Rectal smooth muscle tissue (tissue), 1 donor: ENCODE results near the gene BAHD1.
A peak's percentile ranks its signal among the peaks of the same experiment; 100 is the strongest.

Experiments
- H3K27ac ChIP-seq: one replicate; pipeline ENCODE4 v1.7.0; 2013; ENCODE audit warnings: low read depth, low read length, inconsistent platforms
- H3K27me3 ChIP-seq: one replicate; pipeline ENCODE4 v1.7.0; 2013; ENCODE audit warnings: low read length; ENCODE audit not compliant: control insufficient read depth, insufficient read depth
- H3K36me3 ChIP-seq: one replicate; pipeline ENCODE4 v1.7.0; 2013; ENCODE audit warnings: low read length; ENCODE audit not compliant: control insufficient read depth, insufficient read depth
- H3K4me1 ChIP-seq: one replicate; pipeline ENCODE4 v1.7.0; 2013; ENCODE audit warnings: low read length; ENCODE audit not compliant: control insufficient read depth, insufficient read depth
- H3K4me3 ChIP-seq: one replicate; pipeline ENCODE4 v1.7.0; 2013; ENCODE audit warnings: low read length
- H3K9ac ChIP-seq: one replicate; pipeline ENCODE4 v1.7.0; 2013; ENCODE audit warnings: low read length

The BAHD1 gene

DNA sequence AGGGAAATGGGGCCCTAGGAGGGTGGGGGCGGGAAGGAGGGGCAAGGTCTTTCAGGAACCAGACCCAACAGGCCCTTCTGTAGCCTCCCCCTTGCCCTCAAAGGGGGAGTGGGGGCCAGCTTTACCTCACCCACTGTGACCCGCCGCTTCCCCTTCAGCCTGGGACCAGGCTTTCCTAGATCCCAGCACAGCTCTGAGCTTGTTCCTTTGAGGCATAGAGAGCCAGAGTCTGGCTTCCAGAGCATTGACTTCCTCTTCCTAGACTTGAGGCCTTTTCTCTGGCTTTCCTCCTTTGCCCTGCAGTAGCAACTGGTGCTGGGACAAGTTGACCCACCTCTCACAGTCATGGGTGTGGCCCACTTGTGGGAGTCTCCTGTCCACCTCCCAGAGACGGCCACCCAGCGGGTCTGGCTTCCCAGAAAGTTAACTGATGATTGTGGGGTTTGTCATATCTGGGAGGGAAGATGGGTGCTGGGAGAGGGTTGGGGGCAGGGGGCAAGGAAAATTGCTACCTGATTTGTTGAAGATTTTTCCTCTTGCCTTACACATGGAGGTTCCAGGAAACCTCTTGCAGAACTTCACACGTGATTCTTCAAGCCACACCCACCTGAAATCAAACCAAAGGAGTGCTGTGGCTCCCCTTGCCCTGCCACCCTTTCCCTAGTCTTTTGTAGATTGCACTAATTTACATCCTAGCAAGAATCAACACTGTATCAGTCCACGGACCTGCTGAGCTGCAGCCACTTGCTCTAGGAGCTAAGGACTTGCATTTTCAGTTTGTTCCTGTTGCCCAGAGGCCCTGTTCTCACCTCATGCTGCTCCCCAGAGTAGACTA is 25.9 kb downstream of the BAHD1 start:
- peaks cover 4% of the 10 kb centered on the region for H3K4me1 ChIP-seq
- no peaks in the 10 kb centered on the region for H3K27me3 ChIP-seq
- H3K4me3 ChIP-seq: no peak overlapping the region
- H3K9ac ChIP-seq: no peak overlapping the region
- peaks cover 16% of the 10 kb centered on the region for H3K36me3 ChIP-seq
- no peak overlapping the region for H3K27ac ChIP-seq

DNA sequence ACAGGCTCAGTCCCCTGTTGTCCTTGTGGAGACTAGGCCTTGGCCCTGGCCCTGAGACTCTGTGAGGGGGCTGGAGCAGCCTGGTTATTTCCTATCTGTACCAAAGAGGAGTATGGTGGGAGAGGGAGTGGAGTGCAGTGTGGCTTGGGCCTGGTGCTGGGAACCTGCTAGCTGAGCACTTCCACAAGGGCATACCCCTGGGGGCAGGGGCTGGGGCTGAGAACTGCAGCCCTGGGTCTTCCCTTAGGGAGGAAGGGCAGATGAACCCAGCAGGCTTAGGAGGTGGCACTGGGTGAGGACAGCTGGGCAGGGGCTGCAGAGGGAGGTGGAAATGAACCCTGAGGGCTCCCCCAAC is 26.5 kb downstream of the BAHD1 start:
- Histone ChIP-seq H3K27ac (no peak overlapping the region), H3K27me3 (no peaks in the 10 kb centered on the region), H3K9ac (no peak overlapping the region), H3K36me3 (peaks cover 16% of the 10 kb centered on the region), H3K4me3 (no peak overlapping the region), H3K4me1 (peaks cover 4% of the 10 kb centered on the region)

DNA sequence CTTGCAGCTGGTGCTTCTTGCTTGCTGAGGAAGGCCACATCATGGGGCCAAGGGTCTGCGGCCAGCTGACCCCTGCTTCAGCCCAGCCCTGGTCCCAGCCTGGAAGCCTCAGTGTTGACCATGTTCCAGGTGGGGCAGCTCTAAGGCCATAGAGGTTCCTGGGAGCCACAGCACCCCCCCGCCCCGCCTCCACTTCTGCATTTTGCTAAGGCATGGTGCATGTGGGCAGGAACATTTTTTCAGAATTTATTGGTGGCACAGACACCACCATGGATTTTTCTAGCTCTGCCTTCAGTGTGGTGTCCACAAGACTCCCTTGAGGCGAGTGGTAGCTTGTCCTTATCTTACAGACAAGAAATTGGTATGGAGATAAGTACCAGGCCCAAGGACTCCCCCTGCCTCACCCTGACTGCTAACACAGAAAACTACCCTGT is 28.2 kb downstream of the BAHD1 start:
- H3K4me3 ChIP-seq: no peak overlapping the region
- peaks cover 4% of the 10 kb centered on the region for H3K4me1 ChIP-seq
- no peak overlapping the region for H3K9ac ChIP-seq
- H3K27me3 ChIP-seq: no peaks in the 10 kb centered on the region
- H3K36me3 ChIP-seq: peaks cover 10% of the 10 kb centered on the region
- no peak overlapping the region for H3K27ac ChIP-seq

DNA sequence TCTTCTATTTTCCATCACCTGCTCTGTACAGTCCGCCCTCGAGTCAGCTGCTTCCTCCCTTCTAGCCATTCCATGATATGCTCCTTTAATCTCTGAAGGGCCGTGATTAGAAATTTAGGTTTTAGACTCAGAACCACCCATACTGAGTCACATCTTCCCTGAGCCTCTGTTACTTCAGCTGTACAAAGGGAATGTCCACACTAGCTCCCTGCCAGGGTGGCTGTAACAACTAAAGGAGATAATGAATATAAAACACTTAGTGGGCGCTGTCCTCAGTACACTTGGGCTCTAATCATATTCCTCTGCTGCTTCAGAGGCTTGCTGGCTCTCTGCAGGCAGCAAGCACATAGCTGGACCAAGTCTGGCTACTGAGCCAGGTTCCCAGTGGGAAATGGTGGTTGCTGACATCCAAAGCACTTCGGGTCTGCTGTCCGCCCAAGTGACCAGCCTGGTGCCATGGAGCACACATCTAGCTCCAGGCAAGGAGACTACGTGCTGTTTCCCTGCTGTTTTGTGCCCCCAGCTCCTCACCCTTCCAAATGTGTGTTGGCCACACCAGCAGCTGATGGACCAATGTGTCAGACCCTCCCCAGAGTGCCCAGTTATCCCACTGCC is 29.1 kb downstream of the BAHD1 start:
- Histone ChIP-seq H3K27me3 (no peaks in the 10 kb centered on the region), H3K9ac (no peak overlapping the region), H3K4me3 (peak overlapping the region; percentile 72), H3K36me3 (peaks cover 2% of the 10 kb centered on the region), H3K4me1 (peaks cover 4% of the 10 kb centered on the region), H3K27ac (peak overlapping the region; percentile 84)

DNA sequence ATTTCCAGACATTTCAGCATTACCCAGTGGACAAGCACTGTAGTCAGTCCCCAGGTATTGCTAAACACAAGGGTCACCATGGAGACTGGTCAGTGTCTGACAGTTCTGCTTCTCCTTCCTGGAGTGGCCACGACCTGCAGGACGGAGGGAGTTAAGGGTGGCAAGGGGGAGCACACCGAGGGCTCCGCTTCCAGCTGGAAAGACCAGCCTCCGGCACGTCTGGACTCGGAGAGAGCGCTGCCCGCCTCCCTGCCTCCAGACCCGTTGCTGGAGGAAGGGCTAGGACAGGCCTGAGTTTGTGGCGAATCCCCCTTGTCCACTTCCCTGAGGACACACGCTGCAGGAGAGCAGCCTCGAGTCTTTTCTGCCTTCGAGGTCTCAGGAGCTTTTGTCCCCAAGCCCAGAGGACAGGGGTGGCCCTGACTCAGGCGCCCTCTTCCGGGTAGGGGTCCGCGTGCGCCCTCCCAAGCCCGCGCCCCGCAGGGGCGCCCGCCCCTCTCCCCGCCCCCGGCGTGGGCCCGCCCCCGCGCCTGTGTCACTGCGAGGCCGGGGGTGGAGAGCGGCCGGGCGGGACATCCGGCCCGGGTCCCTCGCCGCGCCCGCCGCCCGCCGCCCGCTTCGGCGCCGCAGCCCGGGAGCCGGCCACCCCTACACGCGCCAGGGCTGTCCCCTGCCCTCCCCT is 29.8 kb downstream of the BAHD1 start, which contains the start of gene CHST14:
CHST14 (plus strand) TSS at position 562 of the 682 bp plus-strand sequence. CDS start 230 bp downstream, outside the sequence.
- peak within 1 kb of the TSS; percentile 90 for H3K4me3 ChIP-seq
- H3K36me3 ChIP-seq: no peaks in the 10 kb centered on the region
- H3K9ac ChIP-seq: peak within 1 kb of the TSS; percentile 51
- peak within 1 kb of the TSS; percentile 84 for H3K27ac ChIP-seq
- peaks cover 4% of the 10 kb centered on the region for H3K4me1 ChIP-seq
- H3K27me3 ChIP-seq: no peaks in the 10 kb centered on the region

DNA sequence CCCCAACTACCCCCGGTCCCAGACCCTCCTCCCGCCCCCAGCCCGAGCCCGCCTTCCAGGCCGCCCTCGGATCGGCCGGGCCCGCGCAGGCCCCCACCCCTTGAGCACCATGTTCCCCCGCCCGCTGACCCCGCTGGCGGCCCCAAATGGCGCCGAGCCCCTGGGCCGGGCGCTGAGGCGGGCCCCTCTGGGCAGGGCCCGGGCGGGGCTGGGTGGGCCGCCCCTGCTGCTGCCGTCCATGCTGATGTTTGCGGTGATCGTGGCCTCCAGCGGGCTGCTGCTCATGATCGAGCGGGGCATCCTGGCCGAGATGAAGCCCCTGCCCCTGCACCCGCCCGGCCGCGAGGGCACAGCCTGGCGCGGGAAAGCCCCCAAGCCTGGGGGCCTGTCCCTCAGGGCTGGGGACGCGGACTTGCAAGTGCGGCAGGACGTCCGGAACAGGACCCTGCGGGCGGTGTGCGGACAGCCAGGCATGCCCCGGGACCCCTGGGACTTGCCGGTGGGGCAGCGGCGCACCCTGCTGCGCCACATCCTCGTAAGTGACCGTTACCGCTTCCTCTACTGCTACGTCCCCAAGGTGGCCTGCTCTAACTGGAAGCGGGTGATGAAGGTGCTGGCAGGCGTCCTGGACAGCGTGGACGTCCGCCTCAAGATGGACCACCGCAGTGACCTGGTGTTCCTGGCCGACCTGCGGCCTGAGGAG is 30.5 kb downstream of the BAHD1 start:
- no peaks in the 10 kb centered on the region for H3K27me3 ChIP-seq

DNA sequence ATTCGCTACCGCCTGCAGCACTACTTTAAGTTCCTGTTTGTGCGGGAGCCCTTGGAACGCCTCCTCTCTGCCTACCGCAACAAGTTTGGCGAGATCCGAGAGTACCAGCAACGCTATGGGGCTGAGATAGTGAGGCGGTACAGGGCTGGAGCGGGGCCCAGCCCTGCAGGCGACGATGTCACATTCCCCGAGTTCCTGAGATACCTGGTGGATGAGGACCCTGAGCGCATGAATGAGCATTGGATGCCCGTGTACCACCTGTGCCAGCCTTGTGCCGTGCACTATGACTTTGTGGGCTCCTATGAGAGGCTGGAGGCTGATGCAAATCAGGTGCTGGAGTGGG is 31.0 kb downstream of the BAHD1 start:
- peaks cover 4% of the 10 kb centered on the region for H3K4me1 ChIP-seq
- no peak overlapping the region for H3K27ac ChIP-seq
- no peaks in the 10 kb centered on the region for H3K36me3 ChIP-seq
- peak overlapping the region; percentile 90 for H3K4me3 ChIP-seq
- peak overlapping the region; percentile 20 for H3K9ac ChIP-seq
- H3K27me3 ChIP-seq: no peaks in the 10 kb centered on the region

More for the DNA sequence above, 30.5 kb downstream of the BAHD1 start:
- Histone ChIP-seq H3K27ac (peak overlapping the region; percentile 84), H3K4me3 (peak overlapping the region; percentile 90), H3K4me1 (peaks cover 4% of the 10 kb centered on the region), H3K9ac (peak overlapping the region; percentile 20), H3K36me3 (no peaks in the 10 kb centered on the region)

DNA sequence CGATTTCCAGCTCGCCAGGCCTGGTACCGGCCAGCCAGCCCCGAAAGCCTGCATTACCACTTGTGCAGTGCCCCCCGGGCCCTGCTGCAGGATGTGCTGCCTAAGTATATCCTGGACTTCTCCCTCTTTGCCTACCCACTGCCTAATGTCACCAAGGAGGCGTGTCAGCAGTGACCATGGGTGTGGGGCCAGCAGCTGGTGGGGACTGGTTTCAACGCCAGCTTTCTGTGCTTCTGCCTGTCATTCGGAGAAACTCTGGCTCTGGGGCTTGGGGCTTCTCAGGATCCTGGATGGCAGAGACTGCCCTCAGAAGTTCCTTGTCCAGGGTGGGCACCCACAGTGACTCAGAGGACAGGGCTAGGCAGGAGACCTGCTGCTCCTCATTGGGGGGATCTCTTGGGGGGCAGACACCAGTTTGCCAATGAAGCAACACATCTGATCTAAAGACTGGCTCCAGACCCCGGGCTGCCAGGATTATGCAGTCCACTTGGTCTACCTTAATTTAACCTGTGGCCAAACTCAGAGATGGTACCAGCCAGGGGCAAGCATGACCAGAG is 31.5 kb downstream of the BAHD1 start:
- Histone ChIP-seq H3K27me3 (no peaks in the 10 kb centered on the region), H3K4me3 (peak overlapping the region; percentile 90), H3K4me1 (peaks cover 4% of the 10 kb centered on the region), H3K27ac (no peak overlapping the region), H3K9ac (no peak overlapping the region), H3K36me3 (no peaks in the 10 kb centered on the region)

DNA sequence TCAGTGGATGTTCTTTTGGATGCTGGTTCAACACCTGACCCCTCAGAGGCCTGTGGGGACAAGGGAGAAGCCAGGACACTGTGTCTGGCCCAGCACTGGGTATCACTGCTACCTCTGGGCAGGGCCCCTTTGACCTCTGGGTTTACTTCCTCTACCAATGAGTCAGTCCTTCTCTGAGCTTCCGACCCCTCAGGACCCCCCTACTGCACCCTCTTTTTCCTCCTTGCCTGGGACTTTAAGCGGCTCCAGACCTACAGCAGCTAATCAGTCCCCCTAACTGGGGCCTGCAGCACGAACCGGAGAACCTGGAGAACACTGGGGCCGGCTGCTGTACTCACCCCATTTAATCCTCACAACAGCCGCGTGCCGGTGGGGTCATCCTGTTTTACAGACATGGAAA is 33.8 kb downstream of the BAHD1 start:
- Histone ChIP-seq H3K27me3 (no peaks in the 10 kb centered on the region), H3K4me1 (peaks cover 4% of the 10 kb centered on the region), H3K36me3 (no peaks in the 10 kb centered on the region), H3K9ac (no peak overlapping the region), H3K27ac (no peak overlapping the region), H3K4me3 (no peak overlapping the region)

DNA sequence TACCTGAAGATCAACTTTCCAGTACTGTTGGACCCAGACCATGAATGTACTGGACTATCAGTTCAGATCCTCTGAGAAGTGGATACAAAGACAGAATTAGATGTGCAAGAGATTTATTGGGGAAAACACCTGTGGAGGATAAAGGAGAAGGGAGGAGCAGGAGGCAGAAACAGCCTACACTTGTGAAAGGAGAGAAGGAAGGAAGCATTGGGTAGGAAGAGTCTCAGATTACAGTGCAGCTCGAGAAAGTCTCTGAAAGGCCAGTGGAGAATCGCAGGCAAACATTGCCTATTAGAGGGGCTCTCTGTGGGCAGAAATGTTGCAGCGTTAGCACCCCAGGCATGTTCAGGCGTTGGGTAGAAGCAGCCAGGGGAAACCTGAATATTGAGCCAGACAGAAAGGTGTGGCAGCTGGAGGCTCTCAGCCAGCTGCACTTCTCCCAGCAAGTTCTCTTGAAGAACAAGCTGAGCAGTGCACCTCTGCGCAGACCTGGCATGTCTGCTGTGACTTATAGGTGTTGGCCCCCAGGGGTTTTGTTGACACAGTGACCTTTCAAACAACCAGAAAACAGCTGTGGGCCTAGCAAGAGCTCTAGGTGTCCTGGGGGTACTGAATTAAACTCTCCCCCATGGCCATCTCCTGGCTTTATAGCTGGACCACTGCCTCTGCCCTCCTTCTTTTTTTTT is 37.0 kb downstream of the BAHD1 start:
- Histone ChIP-seq H3K4me1 (no peaks in the 10 kb centered on the region), H3K4me3 (no peak overlapping the region), H3K27me3 (no peaks in the 10 kb centered on the region), H3K9ac (no peak overlapping the region), H3K27ac (no peak overlapping the region), H3K36me3 (no peaks in the 10 kb centered on the region)

DNA sequence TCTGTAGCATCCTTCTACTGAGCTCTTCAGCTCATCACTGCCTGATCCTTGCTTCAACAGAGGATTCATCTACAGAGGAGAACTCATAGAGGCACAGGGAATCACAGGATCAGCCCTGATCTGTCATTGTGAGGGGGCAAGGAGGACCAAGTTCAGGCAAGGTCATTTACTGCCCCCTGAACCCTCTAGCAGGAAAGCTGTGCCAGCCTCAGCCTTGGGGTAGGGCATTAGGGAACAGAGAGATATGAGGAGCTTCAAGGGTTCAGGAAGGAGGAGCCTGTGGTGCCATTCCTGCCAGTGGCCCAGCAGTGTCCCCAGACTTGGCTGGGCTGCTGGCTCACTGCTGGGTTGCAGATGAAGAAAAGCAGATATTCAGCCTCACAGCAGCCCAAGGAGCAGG is 38.3 kb downstream of the BAHD1 start:
- Histone ChIP-seq H3K36me3 (no peaks in the 10 kb centered on the region), H3K4me3 (no peak overlapping the region), H3K4me1 (no peaks in the 10 kb centered on the region), H3K9ac (no peak overlapping the region), H3K27ac (no peak overlapping the region), H3K27me3 (no peaks in the 10 kb centered on the region)
